Measurements from ENCODE around the gene EEFSEC. TPM values are rescaled to one million over a fixed set of nuclear protein-coding genes. Genes with fewer than 3 reads are reported as not detected.

EEFSEC gene
- total RNA-seq, 4 donors from 2014 or later = 9.1 to 17.4 (median 15.8) TPM

DNA sequence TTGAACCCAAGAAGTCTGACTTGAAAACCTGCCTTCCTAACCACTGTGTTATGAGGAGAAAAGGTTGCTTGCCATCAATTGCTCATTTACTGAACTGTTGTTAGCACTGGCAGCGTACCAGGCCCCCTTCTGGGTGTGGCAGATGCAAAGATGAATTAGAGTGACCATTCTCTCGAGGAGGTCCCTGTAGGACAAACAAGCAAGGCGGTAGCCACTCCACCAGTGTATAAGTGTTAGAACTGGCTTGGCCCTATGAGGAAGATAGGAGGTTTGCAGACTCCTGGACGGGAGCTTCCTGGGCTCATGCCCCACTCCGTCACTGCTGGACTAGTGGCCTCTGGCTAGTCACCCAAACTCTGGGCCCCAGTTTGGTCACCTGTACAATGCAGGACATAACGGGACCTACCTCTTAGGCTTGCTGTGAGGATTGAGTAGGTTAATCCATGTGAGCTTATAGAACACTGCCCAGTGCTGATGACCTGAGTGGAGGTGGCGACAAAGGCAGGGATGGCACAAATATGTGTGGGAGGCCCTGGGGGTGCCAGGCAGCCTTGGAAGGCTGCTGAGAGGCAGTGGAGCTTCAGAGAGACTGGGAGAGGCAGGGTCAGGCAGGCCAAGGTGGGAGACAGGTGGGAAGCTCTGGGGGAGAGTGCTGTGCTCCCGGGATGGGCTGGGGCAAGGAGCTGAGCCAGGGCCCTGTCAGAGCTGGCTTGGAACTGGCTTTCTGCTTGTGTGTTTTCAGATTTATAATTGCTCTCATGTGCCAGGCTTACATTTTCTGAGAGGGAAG lies 167.5 kb downstream of the EEFSEC start:
- intact Hi-C loops (cut with DNase I) = loop anchor here (10.0 kb wide), 2 partner anchors 156 to 226 kb away; no protein-coding TSS in a partner anchor
- Histone ChIP-seq H3K36me3 (peaks cover 0 to 21% (median 11%) of the 10 kb centered on the region in 4 donors), H3K4me3 (no peak overlapping the region), H3K4me1 (peaks cover 0 to 8% (median 3%) of the 10 kb centered on the region in 4 donors), H3K27ac (replicated peaks in 1 of 4) (no peak overlapping the region), H3K27me3 (no peaks in the 10 kb centered on the region), H3K9me3 (no peaks in the 10 kb centered on the region)
- no peak for DNase-seq (ENCODE audit: extremely low spot score)
- TF ChIP-seq, protein P1, sequence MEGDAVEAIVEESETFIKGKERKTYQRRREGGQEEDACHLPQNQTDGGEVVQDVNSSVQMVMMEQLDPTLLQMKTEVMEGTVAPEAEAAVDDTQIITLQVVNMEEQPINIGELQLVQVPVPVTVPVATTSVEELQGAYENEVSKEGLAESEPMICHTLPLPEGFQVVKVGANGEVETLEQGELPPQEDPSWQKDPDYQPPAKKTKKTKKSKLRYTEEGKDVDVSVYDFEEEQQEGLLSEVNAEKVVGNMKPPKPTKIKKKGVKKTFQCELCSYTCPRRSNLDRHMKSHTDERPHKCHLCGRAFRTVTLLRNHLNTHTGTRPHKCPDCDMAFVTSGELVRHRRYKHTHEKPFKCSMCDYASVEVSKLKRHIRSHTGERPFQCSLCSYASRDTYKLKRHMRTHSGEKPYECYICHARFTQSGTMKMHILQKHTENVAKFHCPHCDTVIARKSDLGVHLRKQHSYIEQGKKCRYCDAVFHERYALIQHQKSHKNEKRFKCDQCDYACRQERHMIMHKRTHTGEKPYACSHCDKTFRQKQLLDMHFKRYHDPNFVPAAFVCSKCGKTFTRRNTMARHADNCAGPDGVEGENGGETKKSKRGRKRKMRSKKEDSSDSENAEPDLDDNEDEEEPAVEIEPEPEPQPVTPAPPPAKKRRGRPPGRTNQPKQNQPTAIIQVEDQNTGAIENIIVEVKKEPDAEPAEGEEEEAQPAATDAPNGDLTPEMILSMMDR (IDR thresholded peaks at IDR 0.05) = no peak
- WGBS = 88% methylated on average over 7 of the region's 8 CpGs

DNA sequence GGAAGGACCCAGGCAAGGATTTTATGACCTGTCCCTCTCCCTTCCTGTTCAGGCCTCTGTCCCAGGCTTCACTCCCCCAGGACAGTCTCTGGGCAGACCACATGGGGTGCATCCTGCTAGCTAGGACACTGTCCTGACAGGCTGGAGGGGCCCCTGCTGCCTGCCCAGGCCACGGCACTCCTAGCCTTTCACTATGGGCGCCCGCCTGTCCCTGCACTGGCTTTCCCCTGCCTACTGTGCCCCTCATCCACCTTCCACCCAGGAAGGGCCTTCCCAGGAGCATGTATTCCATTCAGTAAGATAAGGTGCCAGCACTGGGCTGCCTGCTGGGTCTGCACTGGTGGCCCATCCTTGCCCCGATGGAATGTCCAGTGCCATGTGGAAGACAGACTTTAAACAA lies 168.1 kb downstream of the EEFSEC start:
- H3K4me3 ChIP-seq = no peak overlapping the region
- no peaks in the 10 kb centered on the region for H3K9me3 ChIP-seq
- H3K36me3 ChIP-seq = peaks cover 0 to 21% (median 11%) of the 10 kb centered on the region in 4 donors
- WGBS = 100% methylated on average over 1 of the region's 4 CpGs
- no peak overlapping the region for H3K27ac ChIP-seq (replicated peaks in 1 of 4)
- no peaks in the 10 kb centered on the region for H3K27me3 ChIP-seq
- DNase-seq (ENCODE audit: extremely low spot score) = no peak
- intact Hi-C loops (cut with DNase I) = loop anchor here (10.0 kb wide), 2 partner anchors 157 to 227 kb away; no protein-coding TSS in a partner anchor
- H3K4me1 ChIP-seq = peaks cover 0 to 7% (median 1%) of the 10 kb centered on the region in 4 donors
- TF ChIP-seq, protein P1 (IDR thresholded peaks at IDR 0.05) = no peak
- TF ChIP-seq POLR2AphosphoS5 (IDR thresholded peaks at IDR 0.05) (no peak), EP300 (IDR thresholded peaks at IDR 0.05) (no peak)

GRCh38 chr3:128322030-128323022 lies 169.0 kb downstream of the EEFSEC start:
- WGBS = 81% methylated on average over 11 of the region's 14 CpGs
- TF ChIP-seq, protein P1 (IDR thresholded peaks at IDR 0.05) = peak; percentile 49 to 55 (median 54)
- no peak for TF ChIP-seq EP300 (IDR thresholded peaks at IDR 0.05)
- TF ChIP-seq POLR2A (IDR thresholded peaks at IDR 0.05; ENCODE audit: low read depth) = no peak
- TF ChIP-seq POLR2AphosphoS5 (IDR thresholded peaks at IDR 0.05) = no peak
- no peaks in the 10 kb centered on the region for H3K9me3 ChIP-seq
- H3K27me3 ChIP-seq = no peaks in the 10 kb centered on the region
- intact Hi-C loops (cut with DNase I) = loop anchor here (10.0 kb wide), 2 partner anchors 158 to 228 kb away; no protein-coding TSS in a partner anchor
- H3K4me1 ChIP-seq = peaks cover 0 to under 1% (median 0%) of the 10 kb centered on the region in 4 donors
- DNase-seq (ENCODE audit: extremely low spot score) = no peak
- no peak overlapping the region for H3K27ac ChIP-seq (replicated peaks in 1 of 4)
- H3K36me3 ChIP-seq = peaks cover 0 to 17% (median 11%) of the 10 kb centered on the region in 4 donors
- no peak overlapping the region for H3K4me3 ChIP-seq

GRCh38 chr3:128323206-128324081 lies 170.2 kb downstream of the EEFSEC start:
- WGBS = 88% methylated on average over 14 of the region's 17 CpGs
- DNase-seq (ENCODE audit: extremely low spot score) = no peak
- peaks cover 0 to 4% (median 0%) of the 10 kb centered on the region in 4 donors for H3K4me1 ChIP-seq

More at GRCh38 chr3:128323206-128324081, 170.2 kb downstream of the EEFSEC start:
- TF ChIP-seq, protein P1 (IDR thresholded peaks at IDR 0.05) = no peak
- TF ChIP-seq POLR2AphosphoS5 (IDR thresholded peaks at IDR 0.05) (no peak), EP300 (IDR thresholded peaks at IDR 0.05) (no peak), POLR2A (IDR thresholded peaks at IDR 0.05; ENCODE audit: low read depth) (no peak)
- intact Hi-C loops (cut with DNase I) = loop anchor here (10.0 kb wide), 2 partner anchors 159 to 229 kb away; no protein-coding TSS in a partner anchor
- Histone ChIP-seq H3K27me3 (no peaks in the 10 kb centered on the region), H3K36me3 (peaks cover 0 to 19% (median 9%) of the 10 kb centered on the region in 4 donors), H3K27ac (replicated peaks in 1 of 4) (no peak overlapping the region), H3K4me3 (no peak overlapping the region), H3K9me3 (no peaks in the 10 kb centered on the region)
